HCEC 1CT (cell line): Measurements from ENCODE around the gene LGALS3BP.

Experiments
- DNase-seq: peaks from one replicate; pipeline ENCODE4 v3.0.0-alpha.2; 2017

The LGALS3BP gene

DNA sequence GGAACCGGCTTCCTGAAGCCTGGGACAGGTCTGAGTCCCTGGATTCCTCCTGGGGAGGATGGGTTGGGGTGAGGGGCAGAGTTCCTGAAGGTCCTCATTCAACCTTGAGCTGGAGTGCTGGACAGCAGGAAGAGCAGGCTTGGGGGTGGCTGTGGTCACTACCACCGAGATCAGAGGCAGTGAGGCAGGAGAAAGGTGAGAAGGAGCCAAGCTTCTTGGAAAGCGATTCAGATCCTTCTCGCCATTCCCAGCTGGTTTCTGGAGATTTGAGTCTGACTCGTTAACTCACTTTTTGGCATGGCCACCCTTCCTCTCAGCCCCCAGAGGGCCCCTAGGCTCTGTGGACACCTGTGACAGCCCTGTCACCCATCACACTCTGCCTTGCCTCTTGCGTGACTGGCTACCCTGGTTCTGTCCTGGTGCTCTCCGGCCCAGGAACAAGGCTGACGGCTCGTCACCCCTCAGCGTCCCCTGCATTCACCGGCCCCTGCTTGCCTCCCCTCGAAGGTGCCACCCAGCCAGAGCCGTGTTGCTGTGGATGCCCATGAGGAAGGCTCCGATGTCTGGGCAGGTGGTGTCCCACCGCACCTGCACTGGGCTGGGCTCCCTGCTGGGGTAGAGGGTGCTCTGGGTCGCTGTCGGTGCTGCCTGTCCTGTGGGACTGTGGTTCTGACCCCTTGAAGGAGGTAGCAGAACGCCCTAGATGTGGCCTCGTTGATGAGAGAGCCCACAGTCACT is 44.9 kb downstream of the LGALS3BP start:
- no peak for DNase-seq

DNA sequence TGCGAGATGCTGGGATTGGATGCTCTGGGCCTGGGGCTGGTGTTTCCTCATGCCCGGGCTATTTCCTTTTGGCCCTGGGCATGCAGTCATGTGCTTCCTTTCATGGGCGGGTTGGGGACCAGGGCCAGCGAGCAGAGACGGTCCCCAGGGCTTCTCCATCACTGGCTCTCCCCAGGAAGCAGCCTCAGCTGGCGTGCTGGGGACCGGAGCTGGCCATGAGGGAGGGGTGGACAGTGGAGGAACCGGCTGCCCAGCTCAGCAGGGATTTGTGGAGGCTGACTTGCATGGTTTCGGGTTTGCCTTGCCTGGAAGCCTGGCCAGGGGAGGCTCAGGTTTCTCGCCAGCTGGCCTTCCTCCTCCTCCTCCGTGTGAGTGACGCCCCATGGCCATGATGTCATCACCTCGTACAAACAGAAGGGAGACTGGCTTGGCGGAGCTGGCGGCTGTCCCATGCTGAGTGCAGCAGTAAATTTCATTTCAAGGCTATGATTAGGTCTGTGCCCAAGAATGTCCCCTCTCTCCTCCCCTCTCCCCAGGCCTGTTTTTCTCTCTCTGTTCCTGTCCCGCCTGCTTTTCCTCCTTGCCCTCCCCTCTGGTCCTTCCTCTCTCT is 45.7 kb downstream of the LGALS3BP start:
- peak; percentile 97 for DNase-seq

DNA sequence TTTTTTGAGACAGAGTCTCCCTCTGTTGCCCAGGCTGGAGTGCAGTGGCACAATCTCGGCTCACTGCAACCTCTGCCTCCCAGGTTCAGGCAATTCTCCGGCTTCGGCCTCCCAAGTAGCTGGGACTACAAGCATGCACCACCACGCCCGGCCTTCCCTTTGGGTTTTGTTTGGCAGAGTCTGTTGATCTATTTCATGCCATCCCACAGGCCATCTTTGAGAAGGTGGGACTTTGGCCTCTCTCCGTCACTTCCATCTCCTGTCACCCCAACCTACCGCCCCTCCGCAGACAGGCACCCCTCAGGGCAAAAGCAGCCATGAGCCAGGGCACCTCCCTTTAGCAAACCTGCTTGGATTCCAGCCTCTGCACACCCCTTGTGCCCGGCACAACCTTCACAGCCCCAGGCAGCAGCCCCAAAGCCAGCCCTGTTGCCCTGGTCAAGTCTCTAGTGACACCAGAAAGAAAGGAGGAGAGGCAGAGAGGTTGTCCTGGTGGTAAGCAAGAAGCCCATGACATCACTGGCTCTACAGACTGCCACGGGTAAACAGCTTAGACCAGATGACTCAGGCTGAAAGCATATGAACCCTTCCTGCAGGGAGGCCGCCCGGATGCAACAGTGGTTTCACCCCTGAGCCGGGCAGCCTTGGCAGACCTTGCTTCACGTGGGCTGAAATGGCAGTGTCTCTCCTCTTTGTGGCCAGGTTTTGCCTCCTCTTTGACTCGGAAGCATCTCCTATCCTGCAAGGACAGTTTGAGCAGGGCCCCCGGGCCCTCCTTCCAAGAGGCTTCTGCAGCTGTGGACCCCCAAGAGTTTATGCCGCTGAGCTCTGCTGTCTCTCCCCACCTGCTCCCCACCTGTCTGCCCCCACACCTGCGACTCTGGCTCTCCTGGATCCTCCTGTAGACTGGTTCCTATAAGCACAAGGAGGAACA is 46.4 kb downstream of the LGALS3BP start:
- DNase-seq = peak; percentile 99

DNA sequence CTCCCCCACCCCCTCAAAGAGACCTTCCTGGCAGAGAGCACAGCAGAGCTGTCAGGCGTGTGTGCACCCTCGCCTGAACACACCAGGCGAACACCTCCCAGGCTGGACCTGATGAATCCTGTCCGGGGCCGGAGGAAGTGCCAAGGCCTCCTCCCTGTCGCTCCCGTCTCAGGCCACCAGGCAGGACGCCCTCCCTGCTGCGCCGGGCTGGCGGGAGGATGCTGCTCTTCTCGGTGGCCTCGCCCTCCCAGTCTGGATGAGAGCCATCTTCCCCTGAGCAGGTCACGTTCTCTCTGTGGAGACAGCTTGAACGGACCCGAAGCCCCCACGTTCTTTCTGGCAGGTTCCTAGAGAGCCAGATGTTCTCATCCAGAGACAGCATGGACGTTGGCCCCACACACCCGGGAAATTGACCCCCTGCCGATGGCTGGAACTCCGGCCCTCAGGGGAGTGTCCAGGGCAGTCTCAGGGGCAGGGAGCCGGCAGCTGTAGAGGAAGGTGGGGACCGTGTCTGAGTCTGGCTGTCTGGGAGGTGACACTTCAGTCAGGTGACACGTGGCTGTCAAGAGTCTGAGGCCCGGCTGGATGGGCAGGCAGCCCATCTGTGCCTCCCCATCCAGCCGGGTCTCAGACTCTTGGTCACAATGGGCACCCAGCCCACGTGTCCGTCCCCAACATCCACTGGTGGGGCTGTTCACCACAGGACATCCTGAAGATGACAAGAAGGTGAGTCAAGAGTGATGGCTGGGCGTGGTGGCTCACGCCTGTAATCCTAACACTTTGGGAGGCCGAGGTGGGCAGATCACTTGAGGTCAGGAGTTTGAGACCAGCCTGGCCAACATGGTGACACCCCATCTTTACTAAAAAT is 49.6 kb downstream of the LGALS3BP start:
- DNase-seq = no peak

DNA sequence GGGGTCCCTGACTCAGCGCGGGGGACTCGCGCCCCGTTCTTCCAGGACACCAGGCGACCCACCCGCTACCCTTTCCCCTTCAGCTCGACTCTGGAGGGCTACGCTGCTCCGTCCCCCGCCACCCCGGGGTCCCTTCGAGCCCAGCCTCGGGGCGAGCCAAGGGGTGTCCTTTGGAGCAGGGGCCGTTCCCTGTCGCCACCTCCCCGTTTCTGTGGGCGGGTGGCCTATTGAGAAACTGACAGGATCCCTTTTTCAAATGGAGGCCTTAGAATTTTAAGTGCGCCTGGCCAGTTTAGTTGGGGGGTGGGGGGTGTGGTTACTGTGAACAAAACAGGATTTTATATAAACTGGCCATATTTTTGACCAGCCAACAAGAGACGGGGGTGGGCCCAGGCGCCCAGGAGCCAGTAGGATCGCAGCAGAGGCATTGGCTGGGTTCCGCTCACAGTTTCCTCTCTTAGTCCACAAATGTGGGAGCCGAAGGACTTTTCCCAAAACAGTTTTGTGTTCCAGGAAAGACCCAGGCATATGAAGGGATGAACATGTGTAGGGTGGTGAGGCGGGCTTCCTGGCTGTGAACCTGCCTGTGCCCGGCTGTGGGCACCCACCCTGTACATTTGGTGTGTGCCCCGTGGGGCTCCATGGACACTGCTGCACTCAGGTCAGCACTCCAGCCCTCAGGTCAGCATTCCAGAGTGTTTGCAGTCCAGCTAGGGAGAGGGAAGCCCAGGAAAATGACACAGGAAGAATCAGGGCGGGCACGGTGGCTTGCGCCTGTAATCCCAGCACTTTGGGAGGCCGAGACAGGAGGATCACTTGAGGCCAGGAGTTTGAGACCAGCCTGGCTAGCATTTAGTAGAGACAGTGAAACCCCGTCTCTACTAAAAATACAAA is 53.8 kb downstream of the LGALS3BP start:
- DNase-seq = peak; percentile 95

DNA sequence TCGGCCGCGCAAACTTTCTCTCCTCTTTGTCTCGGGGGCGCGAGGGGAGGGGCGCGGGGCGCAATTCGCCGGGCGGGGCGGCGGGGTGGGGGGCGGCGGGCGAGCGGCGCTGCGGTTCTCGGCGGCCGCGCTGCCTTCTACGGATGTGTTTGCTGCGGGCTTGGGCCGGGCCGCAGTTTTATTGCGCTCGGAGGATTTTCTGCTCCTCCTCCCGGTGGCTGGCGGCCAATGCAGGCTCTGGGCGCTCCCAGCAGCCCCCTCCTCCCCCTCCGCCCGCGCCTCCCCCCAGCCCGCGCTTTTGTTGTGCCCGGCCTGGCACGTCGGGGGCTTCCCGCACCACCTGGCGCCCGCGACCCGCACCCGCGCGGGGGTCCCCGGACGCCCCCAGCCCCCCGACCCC is 54.5 kb downstream of the LGALS3BP start, which contains the start of gene TIMP2:
TIMP2 (minus strand) TSS at position 154 of the 400 bp plus-strand sequence. CDS start 299 bp downstream, outside the sequence.
- peak; percentile 86 for DNase-seq

DNA sequence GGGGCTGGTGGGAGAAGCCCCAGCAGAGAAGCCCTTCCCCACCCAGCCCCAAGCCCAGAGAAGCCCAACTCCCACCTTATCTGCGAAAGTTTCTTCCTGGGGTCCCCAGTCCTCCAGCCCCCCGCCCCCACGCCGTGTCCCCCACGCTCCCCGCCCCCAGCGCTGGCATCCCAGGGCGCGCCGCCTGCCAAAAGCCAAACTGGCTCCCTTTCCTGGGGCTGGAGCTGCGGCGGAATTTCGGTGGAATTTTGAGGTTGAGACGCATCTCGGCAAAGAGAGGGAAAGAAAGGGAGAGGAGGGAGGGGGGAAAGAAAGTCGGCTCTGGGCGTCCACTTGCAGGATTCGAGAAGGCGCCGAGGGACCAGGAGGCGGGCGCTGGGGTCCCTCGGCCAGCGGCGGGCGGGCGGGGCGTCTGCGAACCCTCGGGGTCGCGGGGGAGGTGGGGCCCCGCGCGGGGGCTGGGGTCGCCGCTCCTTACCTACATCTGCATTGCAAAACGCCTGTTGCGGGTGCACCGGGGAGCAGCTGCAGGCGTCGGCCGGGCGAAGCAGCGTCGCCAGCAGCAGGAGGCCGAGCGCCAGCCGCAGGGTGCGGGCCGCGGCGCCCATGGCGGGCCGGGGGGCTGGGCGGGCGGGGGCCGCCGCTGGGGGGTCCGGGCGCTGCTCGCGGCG is 55.1 kb downstream of the LGALS3BP start:
- peak; percentile 38 for DNase-seq

DNA sequence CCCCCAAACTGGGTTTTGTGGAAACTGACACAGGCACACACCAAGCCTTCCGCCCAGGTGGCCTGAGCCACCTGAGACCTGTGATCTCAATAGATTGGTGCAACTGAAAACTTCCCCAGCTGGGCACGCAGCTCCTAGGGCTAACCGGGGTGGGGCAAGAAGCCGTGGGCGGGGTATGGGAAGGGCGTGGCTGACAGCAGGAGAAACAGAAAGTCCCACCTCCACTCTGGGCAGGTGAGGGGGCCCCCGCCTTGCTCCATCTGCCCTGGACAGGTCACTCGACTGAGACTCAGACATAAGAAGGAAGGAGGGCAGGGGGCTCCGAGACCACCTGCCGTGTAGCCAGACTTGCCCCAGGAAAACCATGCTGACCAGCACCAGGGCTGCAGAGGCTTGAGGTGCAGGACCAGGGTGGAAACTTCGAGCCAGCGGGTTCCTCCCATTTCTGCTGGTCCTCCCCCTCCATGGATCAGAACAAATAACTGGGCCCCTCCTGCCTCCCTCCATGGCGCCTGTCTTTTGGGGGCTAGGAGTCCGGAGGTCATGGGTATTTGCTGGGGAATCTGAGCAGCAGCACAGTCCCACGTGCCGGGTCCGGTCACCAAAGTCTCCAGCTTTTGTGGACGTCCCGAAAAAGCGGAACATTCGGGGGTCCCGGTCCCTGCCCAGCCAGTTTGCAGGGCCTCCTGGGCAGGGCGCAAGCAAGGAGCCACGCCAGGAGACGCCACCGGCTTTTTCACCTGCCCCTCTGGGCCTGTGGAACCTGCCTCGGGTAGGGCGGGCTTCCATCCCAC is 55.9 kb downstream of the LGALS3BP start:
- DNase-seq = peak; percentile 32

DNA sequence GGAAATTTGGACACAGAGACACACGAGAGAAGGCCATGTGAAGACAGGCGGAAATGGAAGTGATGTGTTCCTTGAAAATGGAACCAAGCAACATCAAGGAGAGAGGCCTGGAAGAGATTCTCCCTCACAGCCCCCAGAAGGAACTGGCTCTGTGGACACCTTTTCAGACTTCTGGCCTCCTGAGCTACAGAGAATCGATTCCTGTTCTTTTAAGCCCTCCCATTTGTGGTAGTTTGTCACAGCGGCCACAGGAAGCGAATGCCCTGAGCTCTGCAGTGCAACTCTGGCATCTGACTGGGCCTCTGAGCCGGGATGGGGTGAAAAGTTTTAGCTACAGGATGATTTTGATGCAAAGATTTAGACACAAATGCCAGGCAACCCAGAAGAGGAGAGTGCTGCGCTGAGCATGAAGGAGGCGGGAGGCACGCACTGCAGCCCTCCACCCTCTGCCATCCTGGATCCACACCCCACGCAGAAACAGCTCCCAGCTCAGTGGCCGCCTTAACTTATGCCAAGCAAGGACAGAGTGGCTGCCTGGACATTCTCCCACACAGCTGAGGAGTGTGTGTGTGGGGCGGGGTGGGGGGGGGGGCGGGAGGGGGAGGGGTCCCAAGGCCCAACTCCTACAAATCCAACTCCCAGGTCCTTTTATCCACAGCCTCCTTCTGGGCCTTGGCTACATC is 56.8 kb downstream of the LGALS3BP start:
- DNase-seq = no peak

DNA sequence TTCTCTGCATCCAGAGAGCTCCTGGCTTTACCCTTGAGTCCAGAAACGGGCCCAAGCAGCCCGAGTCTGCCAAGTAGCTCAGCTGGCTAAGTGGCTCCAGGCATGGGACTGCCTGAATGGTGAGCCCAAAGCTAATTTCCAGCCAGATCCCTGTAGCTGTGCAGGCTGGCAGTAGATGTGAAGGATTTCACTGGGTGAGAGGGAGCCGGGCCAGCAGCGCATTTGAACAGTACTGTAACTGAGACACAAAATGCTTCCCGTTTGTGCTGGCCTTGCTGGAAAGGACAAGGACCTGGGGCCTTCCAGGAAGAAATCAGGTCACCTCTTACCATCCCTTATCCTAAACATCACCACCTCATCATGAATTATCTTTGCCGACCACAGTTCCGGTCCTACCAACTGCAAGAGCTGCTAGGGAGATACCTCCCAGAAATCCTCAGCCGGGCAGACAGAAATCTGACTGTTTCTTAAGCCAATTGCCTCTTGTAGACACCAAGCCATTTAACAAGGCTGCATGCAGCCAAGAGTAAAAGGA is 58.2 kb downstream of the LGALS3BP start:
- no peak for DNase-seq
